NB4 (cell line): Measurements from ENCODE around the gene KIF1B.

ENCODE experiments used
- TF ChIP-seq, protein P1 (sequence below): IDR thresholded peaks from one replicate; pipeline ENCODE4 v1.5.1; 2012; ENCODE audit warnings: low read depth, low read length
- TF ChIP-seq, protein P2 (sequence below): IDR thresholded peaks from 2 replicates; pipeline ENCODE4 v1.6.1; 2011; ENCODE audit warnings: low read depth, low read length

DNA sequence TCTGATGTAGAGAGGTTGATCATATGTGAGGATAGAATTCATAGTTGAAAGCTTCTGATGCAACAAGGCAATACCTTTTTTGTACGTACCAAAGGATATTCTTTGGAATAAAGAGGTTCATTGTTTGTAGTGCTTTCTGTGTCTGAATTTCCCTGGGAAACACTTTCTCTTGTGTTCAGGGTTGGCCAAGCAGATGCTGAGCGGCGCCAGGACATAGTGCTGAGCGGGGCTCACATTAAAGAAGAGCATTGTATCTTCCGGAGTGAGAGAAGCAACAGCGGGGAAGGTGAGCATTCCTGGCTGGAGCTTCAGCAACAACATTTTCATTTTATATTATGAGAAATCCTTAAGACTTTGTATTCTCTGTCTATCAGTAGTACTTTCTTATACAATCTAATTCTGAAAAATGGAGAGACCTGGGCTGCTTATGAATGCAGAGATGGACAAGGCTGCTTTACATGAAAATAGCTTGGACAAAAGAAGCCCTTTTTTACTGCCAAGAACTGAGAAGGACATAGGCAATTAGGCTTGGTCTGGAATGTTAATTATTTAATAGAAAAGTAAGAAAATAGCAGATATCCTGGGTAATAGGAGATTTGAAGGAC is 85.2 kb downstream of the KIF1B start:
- TF ChIP-seq, protein P1, sequence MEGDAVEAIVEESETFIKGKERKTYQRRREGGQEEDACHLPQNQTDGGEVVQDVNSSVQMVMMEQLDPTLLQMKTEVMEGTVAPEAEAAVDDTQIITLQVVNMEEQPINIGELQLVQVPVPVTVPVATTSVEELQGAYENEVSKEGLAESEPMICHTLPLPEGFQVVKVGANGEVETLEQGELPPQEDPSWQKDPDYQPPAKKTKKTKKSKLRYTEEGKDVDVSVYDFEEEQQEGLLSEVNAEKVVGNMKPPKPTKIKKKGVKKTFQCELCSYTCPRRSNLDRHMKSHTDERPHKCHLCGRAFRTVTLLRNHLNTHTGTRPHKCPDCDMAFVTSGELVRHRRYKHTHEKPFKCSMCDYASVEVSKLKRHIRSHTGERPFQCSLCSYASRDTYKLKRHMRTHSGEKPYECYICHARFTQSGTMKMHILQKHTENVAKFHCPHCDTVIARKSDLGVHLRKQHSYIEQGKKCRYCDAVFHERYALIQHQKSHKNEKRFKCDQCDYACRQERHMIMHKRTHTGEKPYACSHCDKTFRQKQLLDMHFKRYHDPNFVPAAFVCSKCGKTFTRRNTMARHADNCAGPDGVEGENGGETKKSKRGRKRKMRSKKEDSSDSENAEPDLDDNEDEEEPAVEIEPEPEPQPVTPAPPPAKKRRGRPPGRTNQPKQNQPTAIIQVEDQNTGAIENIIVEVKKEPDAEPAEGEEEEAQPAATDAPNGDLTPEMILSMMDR, result no peak
- TF ChIP-seq, protein P2, sequence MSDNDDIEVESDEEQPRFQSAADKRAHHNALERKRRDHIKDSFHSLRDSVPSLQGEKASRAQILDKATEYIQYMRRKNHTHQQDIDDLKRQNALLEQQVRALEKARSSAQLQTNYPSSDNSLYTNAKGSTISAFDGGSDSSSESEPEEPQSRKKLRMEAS, result no peak
